H1 (cell line): ENCODE measurements around the gene DIAPH2. TPM values are rescaled to one million over a fixed set of nuclear protein-coding genes. Genes with fewer than 3 reads are reported as not detected.

Experiments
- BCL11A ChIP-seq, 2 experiments: IDR thresholded peaks; one replicate each; pipeline ENCODE4 v1.6.1; 2011; ENCODE audit warnings: low read depth in 2 of 2, low read length in 2 of 2, mild to moderate bottlenecking in 2 of 2
- GABPA ChIP-seq: IDR thresholded peaks from 2 replicates; pipeline ENCODE4 v1.6.1; 2011; ENCODE audit warnings: mild to moderate bottlenecking, low read length, moderate library complexity, borderline replicate concordance; ENCODE audit not compliant: insufficient read depth
- NRF1 ChIP-seq: IDR thresholded peaks from 2 replicates; pipeline ENCODE4 v1.6.1; 2011; ENCODE audit warnings: mild to moderate bottlenecking, low read depth, low read length, improper control_type of control experiment
- TEAD4 ChIP-seq: IDR thresholded peaks from 2 replicates; pipeline ENCODE4 v1.6.1; 2012; ENCODE audit warnings: low read depth, low read length, inconsistent platforms, mixed read lengths
- polyA plus RNA-seq, 7 experiments: library from polyadenylated mRNA; depleted of rRNA in 3 of 7; stranded (reverse) in 5 of 7; unstranded in 2 of 7; fragments of >200 nt in 5 of 7; fragments of 200-250 nt in 2 of 7; gene quantifications; 1 replicate in 5 of 7; 2 replicates in 1 of 7; 4 replicates in 1 of 7; pipeline versions ENCODE4 v1.2.1 to v1.2.3, GENCODE V29; 2011 to 2013; ENCODE audit warnings: missing spikeins in 2 of 7, mixed read lengths in 2 of 7
- total RNA-seq: library from RNA; stranded (reverse); fragmentation: NEBNext Ultra II Directional; extraction: Animal tissue kit (Norgen Biotek cat#: 25700); gene quantifications from 2 replicates; pipeline ENCODE4 v1.2.1, GENCODE V29; 2021

The DIAPH2 gene
- total and polyA plus RNA-seq, 2 of the 8 experiments (the other 6 are each of a cell fraction or from before 2014, with no cell fraction given): 4.4 to 24.3 TPM

- TF ChIP-seq BCL11A (IDR thresholded peaks at IDR 0.05; ENCODE audit: low read depth in 2 of 2, low read length in 2 of 2) (no peak), GABPA (no peak), TEAD4 (no peak), NRF1 (no peak)
Observed at GRCh38 chrX:96752781-96753180, 68.1 kb downstream of the DIAPH2 start (continued).
